Immature natural killer cell (primary cell): Measurements from ENCODE around the gene RNF224. TPM values are rescaled to one million over a fixed set of nuclear protein-coding genes. Genes with fewer than 3 reads are reported as not detected.

Experiments used
- DNase-seq, 3 donors: peaks; one replicate each; pipeline ENCODE4 v3.0.0; 2022; ENCODE audit warnings: mixed read lengths in 1 of 3
- H3K27ac Mint-ChIP-seq, 6 donors: one replicate each; pipeline ENCODE4 v1.8.0; 2020; ENCODE audit warnings: mixed read lengths in 6 of 6, mild to moderate bottlenecking in 5 of 6, inconsistent platforms in 4 of 6, moderate library complexity in 3 of 6
- H3K27me3 Mint-ChIP-seq, 3 donors: one replicate each; pipeline ENCODE4 v1.8.0; 2020 to 2021; ENCODE audit warnings: low read depth in 3 of 3, mild to moderate bottlenecking in 3 of 3, mixed read lengths in 3 of 3, moderate library complexity in 3 of 3, inconsistent platforms in 1 of 3
- H3K36me3 Mint-ChIP-seq, 3 donors: one replicate each; pipeline ENCODE4 v1.8.0; 2020; ENCODE audit warnings: mixed read lengths in 3 of 3, inconsistent platforms in 2 of 3, mild to moderate bottlenecking in 2 of 3
- H3K4me1 Mint-ChIP-seq, 2 donors: one replicate each; pipeline ENCODE4 v1.8.0; 2020; ENCODE audit warnings: inconsistent platforms in 2 of 2, mild to moderate bottlenecking in 2 of 2, mixed read lengths in 2 of 2, moderate library complexity in 1 of 2
- H3K4me3 Mint-ChIP-seq, 5 donors: one replicate each; pipeline ENCODE4 v1.8.0; 2020; ENCODE audit warnings: mild to moderate bottlenecking in 5 of 5, mixed read lengths in 5 of 5, inconsistent platforms in 3 of 5, moderate library complexity in 3 of 5
- H3K9me3 Mint-ChIP-seq, 6 donors: one replicate each; pipeline ENCODE4 v1.8.0; 2020; ENCODE audit warnings: mild to moderate bottlenecking in 6 of 6, mixed read lengths in 6 of 6, inconsistent platforms in 4 of 6, moderate library complexity in 3 of 6
- polyA plus RNA-seq, 3 donors: library from polyadenylated mRNA; unstranded; fragments of 300-500 nt; fragmentation: Illumina TruSeq; gene quantifications; one replicate each; pipeline ENCODE4 v1.2.3, GENCODE V29; 2021

RNF224 gene
- polyA plus RNA-seq, 3 donors from 2014 or later: not detected

- peaks cover 0 to 6% of the 10 kb centered on the region in 2 donors for H3K4me1 Mint-ChIP-seq
- H3K27me3 Mint-ChIP-seq: peaks cover 0 to 7% (median 3%) of the 10 kb centered on the region in 3 donors
- DNase-seq: no peak
- H3K27ac Mint-ChIP-seq: no peak overlapping the region
- no peak overlapping the region for H3K4me3 Mint-ChIP-seq
- no peaks in the 10 kb centered on the region for H3K9me3 Mint-ChIP-seq
- peaks cover 0 to 7% (median 0%) of the 10 kb centered on the region in 3 donors for H3K36me3 Mint-ChIP-seq
Measured at GRCh38 chr9:137262909-137263285, 35.6 kb downstream of the RNF224 start.

- Mint-ChIP-seq H3K4me1 (peaks cover 0 to 7% of the 10 kb centered on the region in 2 donors), H3K27ac (no peak overlapping the region), H3K27me3 (peaks cover 0 to 7% (median 3%) of the 10 kb centered on the region in 3 donors), H3K4me3 (no peak overlapping the region), H3K9me3 (no peaks in the 10 kb centered on the region), H3K36me3 (peaks cover 0 to 9% (median 1%) of the 10 kb centered on the region in 3 donors)
- no peak for DNase-seq
Measured at GRCh38 chr9:137263506-137263905, 36.2 kb downstream of the RNF224 start.

GRCh38 chr9:137264067-137264466, 36.8 kb downstream of the RNF224 start:
- Mint-ChIP-seq H3K4me1 (peaks cover 0 to 12% of the 10 kb centered on the region in 2 donors), H3K9me3 (no peaks in the 10 kb centered on the region), H3K27me3 (peaks cover 0 to 7% (median 3%) of the 10 kb centered on the region in 3 donors), H3K36me3 (peaks cover 0 to 13% (median 6%) of the 10 kb centered on the region in 3 donors), H3K27ac (no peak overlapping the region), H3K4me3 (no peak overlapping the region)
- no peak for DNase-seq

- Mint-ChIP-seq H3K36me3 (peaks cover 0 to 16% (median 12%) of the 10 kb centered on the region in 3 donors), H3K9me3 (no peaks in the 10 kb centered on the region), H3K27ac (no peak overlapping the region), H3K27me3 (peaks cover 0 to 5% (median 3%) of the 10 kb centered on the region in 3 donors), H3K4me3 (no peak overlapping the region), H3K4me1 (peaks cover 0 to 12% of the 10 kb centered on the region in 2 donors)
- DNase-seq: no peak
Measured at GRCh38 chr9:137265496-137266161, 38.3 kb downstream of the RNF224 start.

- Mint-ChIP-seq H3K36me3 (peaks cover 0 to 16% (median 12%) of the 10 kb centered on the region in 3 donors), H3K4me3 (no peak overlapping the region), H3K9me3 (no peaks in the 10 kb centered on the region), H3K4me1 (peaks cover 3 to 13% of the 10 kb centered on the region in 2 donors), H3K27ac (no peak overlapping the region), H3K27me3 (peaks cover 0 to 5% (median 3%) of the 10 kb centered on the region in 3 donors)
- DNase-seq: no peak
Measured at GRCh38 chr9:137266162-137266527, 38.8 kb downstream of the RNF224 start.

- Mint-ChIP-seq H3K9me3 (no peaks in the 10 kb centered on the region), H3K4me1 (peaks cover 7 to 15% of the 10 kb centered on the region in 2 donors), H3K27me3 (peaks cover 0 to 5% (median 4%) of the 10 kb centered on the region in 3 donors), H3K27ac (no peak overlapping the region), H3K4me3 (no peak overlapping the region), H3K36me3 (peaks cover 0 to 13% (median 12%) of the 10 kb centered on the region in 3 donors)
- no peak for DNase-seq
Measured at GRCh38 chr9:137266585-137267453, 39.5 kb downstream of the RNF224 start.

- Mint-ChIP-seq H3K27ac (no peak overlapping the region), H3K9me3 (no peaks in the 10 kb centered on the region), H3K36me3 (peaks cover 0 to 12% (median 12%) of the 10 kb centered on the region in 3 donors), H3K4me1 (peaks cover 7 to 13% of the 10 kb centered on the region in 2 donors), H3K27me3 (peaks cover 0 to 5% (median 4%) of the 10 kb centered on the region in 3 donors), H3K4me3 (no peak overlapping the region)
- DNase-seq: no peak
Measured at GRCh38 chr9:137267933-137268355, 40.6 kb downstream of the RNF224 start.

- Mint-ChIP-seq H3K27ac (peak overlapping the region in 1 of 6 donors; percentile 31), H3K9me3 (no peaks in the 10 kb centered on the region), H3K4me3 (no peak overlapping the region), H3K36me3 (peaks cover 0 to 16% (median 12%) of the 10 kb centered on the region in 3 donors), H3K4me1 (peaks cover 7 to 18% of the 10 kb centered on the region in 2 donors), H3K27me3 (peaks cover 0 to 5% (median 4%) of the 10 kb centered on the region in 3 donors)
- no peak for DNase-seq
Measured at GRCh38 chr9:137268538-137269201, 41.4 kb downstream of the RNF224 start.

GRCh38 chr9:137269231-137269772, 42.0 kb downstream of the RNF224 start:
- H3K4me3 Mint-ChIP-seq: no peak overlapping the region
- peaks cover 0 to 5% (median 4%) of the 10 kb centered on the region in 3 donors for H3K27me3 Mint-ChIP-seq

GRCh38 chr9:137270929-137271695, 43.8 kb downstream of the RNF224 start:
- peak overlapping the region in 2 of 6 donors; percentile 24 to 67 for H3K27ac Mint-ChIP-seq
- H3K4me1 Mint-ChIP-seq: peaks cover 15 to 20% of the 10 kb centered on the region in 2 donors
- H3K27me3 Mint-ChIP-seq: peaks cover 0 to 5% (median 2%) of the 10 kb centered on the region in 3 donors
- peaks cover 0 to 17% (median 12%) of the 10 kb centered on the region in 3 donors for H3K36me3 Mint-ChIP-seq
- DNase-seq: peak; percentile 44 to 48 (median 46)
- peak overlapping the region in 2 of 5 donors; percentile 5 to 52 for H3K4me3 Mint-ChIP-seq
- H3K9me3 Mint-ChIP-seq: no peaks in the 10 kb centered on the region

More at GRCh38 chr9:137269231-137269772, 42.0 kb downstream of the RNF224 start:
- Mint-ChIP-seq H3K27ac (no peak overlapping the region), H3K4me1 (peaks cover 8 to 20% of the 10 kb centered on the region in 2 donors), H3K9me3 (no peaks in the 10 kb centered on the region), H3K36me3 (peaks cover 0 to 17% (median 12%) of the 10 kb centered on the region in 3 donors)
- no peak for DNase-seq

- Mint-ChIP-seq H3K27me3 (peaks cover 0 to 5% (median 2%) of the 10 kb centered on the region in 3 donors), H3K4me1 (peaks cover 17 to 20% of the 10 kb centered on the region in 2 donors), H3K4me3 (no peak overlapping the region), H3K9me3 (no peaks in the 10 kb centered on the region), H3K27ac (peak overlapping the region in 1 of 6 donors; percentile 24), H3K36me3 (peaks cover 0 to 17% (median 12%) of the 10 kb centered on the region in 3 donors)
- no peak for DNase-seq
Measured at GRCh38 chr9:137271696-137272076, 44.4 kb downstream of the RNF224 start.

GRCh38 chr9:137272241-137273094, 45.2 kb downstream of the RNF224 start:
- H3K36me3 Mint-ChIP-seq: peaks cover 0 to 17% (median 12%) of the 10 kb centered on the region in 3 donors
- H3K27ac Mint-ChIP-seq: no peak overlapping the region

More at GRCh38 chr9:137272241-137273094, 45.2 kb downstream of the RNF224 start:
- Mint-ChIP-seq H3K27me3 (peaks cover 0 to 2% (median 2%) of the 10 kb centered on the region in 3 donors), H3K9me3 (no peaks in the 10 kb centered on the region), H3K4me1 (peaks cover 21 to 25% of the 10 kb centered on the region in 2 donors), H3K4me3 (no peak overlapping the region)
- DNase-seq: no peak
